HepG2 (cell line): Measurements from ENCODE around the gene NINL. TPM values are rescaled to one million over a fixed set of nuclear protein-coding genes. Genes with fewer than 3 reads are reported as not detected.

Source experiments
- EED ChIP-seq: sonication (generic); formaldehyde crosslinking; IDR thresholded peaks from 2 replicates; pipeline ENCODE4 v1.5.0; 2020; ENCODE audit warnings: mild to moderate bottlenecking, missing genetic modification reagents
- MIER2 ChIP-seq: IDR thresholded peaks from 2 replicates; pipeline ENCODE4 v1.6.1; 2016; ENCODE audit warnings: missing biosample characterization, missing genetic modification reagents
- PHF5A ChIP-seq: IDR thresholded peaks from one replicate; pipeline ENCODE4 v1.6.1; 2018; ENCODE audit warnings: low read depth, missing genetic modification reagents; ENCODE audit not compliant: unreplicated experiment
- RELA ChIP-seq: sonication (generic); formaldehyde crosslinking; IDR thresholded peaks from 2 replicates; pipeline ENCODE4 v1.4.0; 2020; ENCODE audit warnings: missing genetic modification reagents
- RERE ChIP-seq: IDR thresholded peaks from 2 replicates; pipeline ENCODE4 v1.6.1; 2016; ENCODE audit warnings: low read depth, missing genetic modification reagents, missing compliant biosample characterization
- U2AF1 ChIP-seq: fragments of 200-400 bp; formaldehyde crosslinking; optimal IDR thresholded peaks from 2 replicates; pipeline ENCODE3; 2017; ENCODE audit warnings: mild to moderate bottlenecking, low read depth, low read length
- ZFX ChIP-seq: sonication (generic); formaldehyde crosslinking; IDR thresholded peaks from 2 replicates; pipeline ENCODE4 v1.4.0; 2020; ENCODE audit warnings: mild to moderate bottlenecking, low read depth, missing genetic modification reagents, moderate library complexity
- ZNF263 ChIP-seq: sonication (generic); formaldehyde crosslinking; IDR thresholded peaks from 2 replicates; pipeline ENCODE4 v1.4.0; 2020; ENCODE audit warnings: missing genetic modification reagents
- ZNF557 ChIP-seq: sonication (generic); formaldehyde crosslinking; IDR thresholded peaks from 2 replicates; pipeline ENCODE4 v1.4.0; 2020; ENCODE audit warnings: missing genetic modification reagents
- ZNF572 ChIP-seq: sonication (generic); formaldehyde crosslinking; IDR thresholded peaks from 2 replicates; pipeline ENCODE4 v1.5.1; 2020; ENCODE audit warnings: mild to moderate bottlenecking, missing genetic modification reagents
- polyA plus RNA-seq, 8 experiments: library from polyadenylated mRNA; depleted of rRNA in 3 of 8; stranded (reverse) in 7 of 8; unstranded in 1 of 8; fragments of >200 nt; fragmentation: Illumina TruSeq in 4 of 8; extraction: Trizol in 4 of 8; gene quantifications; 2 replicates each; pipeline versions ENCODE4 v1.2.1 to v1.2.3, GENCODE V29; 2011 to 2016; ENCODE audit warnings: low read depth in 4 of 8, missing spikeins in 1 of 8, mixed read lengths in 1 of 8; ENCODE audit not compliant: insufficient read depth in 1 of 8
- total RNA-seq, 5 experiments: library from RNA; depleted of rRNA; stranded (reverse); fragments of >200 nt; fragmentation: Illumina TruSeq; extraction: Trizol; gene quantifications; 2 replicates each; pipeline ENCODE4 v1.2.3, GENCODE V29; 2016; ENCODE audit warnings: low read depth in 1 of 5
- TF ChIP-seq, protein P1 (sequence below): sonication (generic); formaldehyde crosslinking; IDR thresholded peaks from 2 replicates; pipeline ENCODE4 v1.4.0; 2020; ENCODE audit warnings: missing genetic modification reagents
- TF ChIP-seq, protein P2 (sequence below): sonication (generic); formaldehyde crosslinking; IDR thresholded peaks from 2 replicates; pipeline ENCODE4 v1.9.0; 2021; ENCODE audit warnings: mild to moderate bottlenecking, missing genetic modification reagents
- TF ChIP-seq, protein P3 (sequence below): sonication (generic); formaldehyde crosslinking; IDR thresholded peaks from 2 replicates; pipeline ENCODE4 v1.4.0; 2020; ENCODE audit warnings: missing genetic modification reagents, mild to moderate bottlenecking, borderline replicate concordance

The NINL gene
- total and polyA plus RNA-seq, 2 of the 13 experiments (the other 11 are each of a cell fraction or from before 2014, with no cell fraction given): 32.3 to 34.3 TPM

- TF ChIP-seq RERE (no peak), RELA (CRISPR knock-in tag) (no peak), ZFX (CRISPR knock-in tag) (no peak), ZNF263 (CRISPR knock-in tag) (peak; percentile 71), PHF5A (CRISPR knock-in tag) (no peak), EED (CRISPR knock-in tag) (no peak), ZNF557 (CRISPR knock-in tag) (no peak), U2AF1 (no peak), ZNF572 (CRISPR knock-in tag) (no peak), MIER2 (CRISPR knock-in tag) (no peak)
- TF ChIP-seq, protein P1, sequence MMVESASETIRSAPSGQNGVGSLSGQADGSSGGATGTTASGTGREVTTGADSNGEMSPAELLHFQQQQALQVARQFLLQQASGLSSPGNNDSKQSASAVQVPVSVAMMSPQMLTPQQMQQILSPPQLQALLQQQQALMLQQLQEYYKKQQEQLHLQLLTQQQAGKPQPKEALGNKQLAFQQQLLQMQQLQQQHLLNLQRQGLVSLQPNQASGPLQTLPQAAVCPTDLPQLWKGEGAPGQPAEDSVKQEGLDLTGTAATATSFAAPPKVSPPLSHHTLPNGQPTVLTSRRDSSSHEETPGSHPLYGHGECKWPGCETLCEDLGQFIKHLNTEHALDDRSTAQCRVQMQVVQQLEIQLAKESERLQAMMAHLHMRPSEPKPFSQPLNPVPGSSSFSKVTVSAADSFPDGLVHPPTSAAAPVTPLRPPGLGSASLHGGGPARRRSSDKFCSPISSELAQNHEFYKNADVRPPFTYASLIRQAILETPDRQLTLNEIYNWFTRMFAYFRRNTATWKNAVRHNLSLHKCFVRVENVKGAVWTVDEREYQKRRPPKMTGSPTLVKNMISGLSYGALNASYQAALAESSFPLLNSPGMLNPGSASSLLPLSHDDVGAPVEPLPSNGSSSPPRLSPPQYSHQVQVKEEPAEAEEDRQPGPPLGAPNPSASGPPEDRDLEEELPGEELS (CRISPR knock-in tag): peak; percentile 8; the same call in 1 of the 2 replicates
- TF ChIP-seq, protein P2, sequence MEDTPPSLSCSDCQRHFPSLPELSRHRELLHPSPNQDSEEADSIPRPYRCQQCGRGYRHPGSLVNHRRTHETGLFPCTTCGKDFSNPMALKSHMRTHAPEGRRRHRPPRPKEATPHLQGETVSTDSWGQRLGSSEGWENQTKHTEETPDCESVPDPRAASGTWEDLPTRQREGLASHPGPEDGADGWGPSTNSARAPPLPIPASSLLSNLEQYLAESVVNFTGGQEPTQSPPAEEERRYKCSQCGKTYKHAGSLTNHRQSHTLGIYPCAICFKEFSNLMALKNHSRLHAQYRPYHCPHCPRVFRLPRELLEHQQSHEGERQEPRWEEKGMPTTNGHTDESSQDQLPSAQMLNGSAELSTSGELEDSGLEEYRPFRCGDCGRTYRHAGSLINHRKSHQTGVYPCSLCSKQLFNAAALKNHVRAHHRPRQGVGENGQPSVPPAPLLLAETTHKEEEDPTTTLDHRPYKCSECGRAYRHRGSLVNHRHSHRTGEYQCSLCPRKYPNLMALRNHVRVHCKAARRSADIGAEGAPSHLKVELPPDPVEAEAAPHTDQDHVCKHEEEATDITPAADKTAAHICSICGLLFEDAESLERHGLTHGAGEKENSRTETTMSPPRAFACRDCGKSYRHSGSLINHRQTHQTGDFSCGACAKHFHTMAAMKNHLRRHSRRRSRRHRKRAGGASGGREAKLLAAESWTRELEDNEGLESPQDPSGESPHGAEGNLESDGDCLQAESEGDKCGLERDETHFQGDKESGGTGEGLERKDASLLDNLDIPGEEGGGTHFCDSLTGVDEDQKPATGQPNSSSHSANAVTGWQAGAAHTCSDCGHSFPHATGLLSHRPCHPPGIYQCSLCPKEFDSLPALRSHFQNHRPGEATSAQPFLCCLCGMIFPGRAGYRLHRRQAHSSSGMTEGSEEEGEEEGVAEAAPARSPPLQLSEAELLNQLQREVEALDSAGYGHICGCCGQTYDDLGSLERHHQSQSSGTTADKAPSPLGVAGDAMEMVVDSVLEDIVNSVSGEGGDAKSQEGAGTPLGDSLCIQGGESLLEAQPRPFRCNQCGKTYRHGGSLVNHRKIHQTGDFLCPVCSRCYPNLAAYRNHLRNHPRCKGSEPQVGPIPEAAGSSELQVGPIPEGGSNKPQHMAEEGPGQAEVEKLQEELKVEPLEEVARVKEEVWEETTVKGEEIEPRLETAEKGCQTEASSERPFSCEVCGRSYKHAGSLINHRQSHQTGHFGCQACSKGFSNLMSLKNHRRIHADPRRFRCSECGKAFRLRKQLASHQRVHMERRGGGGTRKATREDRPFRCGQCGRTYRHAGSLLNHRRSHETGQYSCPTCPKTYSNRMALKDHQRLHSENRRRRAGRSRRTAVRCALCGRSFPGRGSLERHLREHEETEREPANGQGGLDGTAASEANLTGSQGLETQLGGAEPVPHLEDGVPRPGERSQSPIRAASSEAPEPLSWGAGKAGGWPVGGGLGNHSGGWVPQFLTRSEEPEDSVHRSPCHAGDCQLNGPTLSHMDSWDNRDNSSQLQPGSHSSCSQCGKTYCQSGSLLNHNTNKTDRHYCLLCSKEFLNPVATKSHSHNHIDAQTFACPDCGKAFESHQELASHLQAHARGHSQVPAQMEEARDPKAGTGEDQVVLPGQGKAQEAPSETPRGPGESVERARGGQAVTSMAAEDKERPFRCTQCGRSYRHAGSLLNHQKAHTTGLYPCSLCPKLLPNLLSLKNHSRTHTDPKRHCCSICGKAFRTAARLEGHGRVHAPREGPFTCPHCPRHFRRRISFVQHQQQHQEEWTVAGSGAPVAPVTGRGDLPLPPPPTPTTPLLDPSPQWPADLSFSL (CRISPR knock-in tag): no peak
- TF ChIP-seq, protein P3, sequence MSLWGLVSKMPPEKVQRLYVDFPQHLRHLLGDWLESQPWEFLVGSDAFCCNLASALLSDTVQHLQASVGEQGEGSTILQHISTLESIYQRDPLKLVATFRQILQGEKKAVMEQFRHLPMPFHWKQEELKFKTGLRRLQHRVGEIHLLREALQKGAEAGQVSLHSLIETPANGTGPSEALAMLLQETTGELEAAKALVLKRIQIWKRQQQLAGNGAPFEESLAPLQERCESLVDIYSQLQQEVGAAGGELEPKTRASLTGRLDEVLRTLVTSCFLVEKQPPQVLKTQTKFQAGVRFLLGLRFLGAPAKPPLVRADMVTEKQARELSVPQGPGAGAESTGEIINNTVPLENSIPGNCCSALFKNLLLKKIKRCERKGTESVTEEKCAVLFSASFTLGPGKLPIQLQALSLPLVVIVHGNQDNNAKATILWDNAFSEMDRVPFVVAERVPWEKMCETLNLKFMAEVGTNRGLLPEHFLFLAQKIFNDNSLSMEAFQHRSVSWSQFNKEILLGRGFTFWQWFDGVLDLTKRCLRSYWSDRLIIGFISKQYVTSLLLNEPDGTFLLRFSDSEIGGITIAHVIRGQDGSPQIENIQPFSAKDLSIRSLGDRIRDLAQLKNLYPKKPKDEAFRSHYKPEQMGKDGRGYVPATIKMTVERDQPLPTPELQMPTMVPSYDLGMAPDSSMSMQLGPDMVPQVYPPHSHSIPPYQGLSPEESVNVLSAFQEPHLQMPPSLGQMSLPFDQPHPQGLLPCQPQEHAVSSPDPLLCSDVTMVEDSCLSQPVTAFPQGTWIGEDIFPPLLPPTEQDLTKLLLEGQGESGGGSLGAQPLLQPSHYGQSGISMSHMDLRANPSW (CRISPR knock-in tag): no peak
Measured at GRCh38 chr20:25549843-25550477, 35.4 kb downstream of the NINL start (continued).
